GM21576 (cell line): Measurements from ENCODE around the gene APC2.

ENCODE experiments used
- ATAC-seq: cut with Tn5 transposase; IDR thresholded peaks from one replicate; pipeline ENCODE4 v1.9.1; 2021; ENCODE audit warnings: mild to moderate bottlenecking, moderate library complexity; ENCODE audit not compliant: unreplicated experiment

The APC2 gene

GRCh38 chr19:1460033-1460995, 10.4 kb downstream of the APC2 start:
- no peak for ATAC-seq

- no peak for ATAC-seq
These were observed 11.9 kb downstream of the APC2 start for GRCh38 chr19:1461862-1462261.

GRCh38 chr19:1465191-1466016, 15.5 kb downstream of the APC2 start:
- no peak for ATAC-seq

GRCh38 chr19:1466018-1466460, 16.1 kb downstream of the APC2 start:
- no peak for ATAC-seq

- no peak for ATAC-seq
These were observed 16.7 kb downstream of the APC2 start for GRCh38 chr19:1466461-1467214.

- no peak for ATAC-seq
These were observed 17.2 kb downstream of the APC2 start for GRCh38 chr19:1467215-1467489.

GRCh38 chr19:1467490-1468273, 17.8 kb downstream of the APC2 start:
- ATAC-seq = no peak

- no peak for ATAC-seq
These were observed 18.4 kb downstream of the APC2 start for GRCh38 chr19:1468274-1468820.

GRCh38 chr19:1468821-1469254, 18.9 kb downstream of the APC2 start:
- ATAC-seq = no peak

- no peak for ATAC-seq
These were observed 19.5 kb downstream of the APC2 start for GRCh38 chr19:1469255-1470054.

- no peak for ATAC-seq
These were observed 20.1 kb downstream of the APC2 start for GRCh38 chr19:1470055-1470304.

GRCh38 chr19:1470305-1471009, 20.5 kb downstream of the APC2 start:
- no peak for ATAC-seq

GRCh38 chr19:1471010-1471514, 21.1 kb downstream of the APC2 start:
- no peak for ATAC-seq

GRCh38 chr19:1471515-1472160, 21.7 kb downstream of the APC2 start:
- ATAC-seq = no peak

- ATAC-seq = no peak
These were observed 22.5 kb downstream of the APC2 start for GRCh38 chr19:1472231-1473084.

- ATAC-seq = no peak
These were observed 23.3 kb downstream of the APC2 start for GRCh38 chr19:1473085-1473851.
